ENCODE data around the gene AIG1.

AIG1 gene

DNA sequence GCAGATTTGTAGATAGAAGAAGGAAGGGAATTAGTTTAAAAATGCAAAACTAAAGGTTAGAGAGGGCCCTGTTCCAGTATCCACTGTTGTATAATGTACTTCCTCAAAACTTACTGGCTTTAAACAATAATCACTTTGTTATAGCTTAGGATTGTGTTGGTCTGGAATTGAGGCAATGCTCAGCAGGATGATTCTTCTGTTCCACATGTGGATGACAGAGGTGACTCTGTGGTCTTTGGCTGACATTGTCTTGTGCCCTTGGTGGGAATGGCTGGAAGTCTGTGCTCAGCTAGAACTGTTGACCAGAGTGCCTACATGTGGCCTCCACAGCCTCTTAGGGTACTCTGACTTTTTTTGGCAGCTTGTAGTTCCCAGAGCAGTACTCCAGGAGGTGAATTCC is 143.4 kb downstream of the AIG1 start:
- no peak for DNase-seq

GRCh38 chr6:143205131-143205535 is 144.4 kb downstream of the AIG1 start:
- DNase-seq: no peak

DNA sequence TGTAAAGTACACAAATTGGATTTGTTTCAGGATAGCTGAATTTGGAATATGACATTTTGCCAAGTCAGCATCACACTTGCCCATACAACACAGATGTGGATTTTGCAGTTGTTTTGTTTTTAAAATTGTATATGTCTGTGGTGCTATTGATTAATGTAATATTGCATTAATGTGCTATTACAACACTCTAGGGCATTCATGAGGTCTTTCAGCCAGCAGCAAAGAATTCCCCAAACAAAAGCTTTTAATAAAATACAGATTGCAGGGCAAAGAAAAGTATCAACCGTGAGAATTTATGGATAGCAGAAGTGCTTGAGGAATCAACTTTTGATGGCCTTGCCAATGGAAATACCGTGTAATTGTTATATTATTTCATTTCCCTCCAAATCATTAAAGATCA is 144.9 kb downstream of the AIG1 start:
- no peak for DNase-seq

DNA sequence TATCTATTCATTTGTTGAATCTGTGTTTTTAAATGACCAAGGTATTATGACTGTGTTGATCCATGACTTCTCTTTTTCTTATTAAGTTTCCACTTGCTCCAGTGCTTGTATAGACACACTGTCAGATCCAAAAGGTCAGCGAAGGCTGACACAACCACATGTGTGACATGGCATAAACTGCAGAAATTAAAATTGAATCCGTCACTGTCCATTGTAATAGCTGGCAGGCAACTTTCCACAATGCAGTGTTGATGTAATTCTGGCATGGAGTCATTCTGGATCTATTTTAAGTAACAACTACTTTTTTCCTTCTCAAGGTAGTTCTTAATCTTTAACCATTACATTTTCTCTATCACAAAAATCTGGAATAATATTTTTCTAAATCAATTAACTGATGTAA is 145.3 kb downstream of the AIG1 start:
- no peak for DNase-seq

GRCh38 chr6:143206550-143206949 is 145.9 kb downstream of the AIG1 start:
- no peak for DNase-seq

- no peak for DNase-seq
These were observed 149.7 kb downstream of the AIG1 start for GRCh38 chr6:143210420-143210819.

DNA sequence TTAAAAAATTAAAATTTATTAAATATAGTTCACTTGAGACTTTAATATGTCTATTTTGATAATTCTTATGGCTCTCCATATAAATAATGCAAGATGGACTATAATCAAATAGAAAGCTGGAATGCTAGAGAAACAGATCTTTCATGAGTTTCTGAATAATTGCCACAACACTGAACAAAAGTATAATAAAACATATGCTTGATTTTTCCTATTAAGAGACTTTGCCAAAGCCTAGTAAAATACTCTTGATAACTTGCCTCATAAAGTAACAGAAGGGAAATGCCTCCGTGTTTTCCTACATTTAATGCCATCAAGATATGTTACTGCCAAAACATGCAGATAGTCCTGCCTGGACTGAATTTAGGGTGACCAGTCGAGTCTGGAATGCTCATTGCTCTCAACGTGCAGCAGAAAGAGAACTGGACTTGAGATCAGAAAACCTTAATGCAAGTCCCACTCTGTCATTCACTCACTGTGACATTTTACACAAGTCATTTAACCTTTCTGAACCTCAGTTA is 153.2 kb downstream of the AIG1 start:
- DNase-seq: no peak

DNA sequence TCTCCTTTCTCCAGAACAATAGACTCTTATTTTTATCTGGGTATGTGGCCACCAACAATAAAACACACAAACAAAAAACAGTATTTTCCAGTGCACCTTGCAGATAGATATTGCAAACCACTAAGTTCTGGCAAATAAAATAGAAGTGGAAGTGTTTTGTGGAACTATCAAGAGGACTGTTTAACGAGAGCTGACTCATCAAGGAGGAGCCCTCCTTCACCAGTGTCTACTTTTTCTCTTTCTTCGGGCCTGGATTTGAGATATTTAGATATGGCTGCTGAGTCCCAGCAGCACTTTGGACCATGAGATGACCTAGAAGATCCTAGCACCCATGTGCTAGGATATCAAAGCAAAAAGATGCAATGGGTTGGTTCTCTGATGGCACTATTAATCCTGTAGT is 154.7 kb downstream of the AIG1 start:
- DNase-seq: no peak

DNA sequence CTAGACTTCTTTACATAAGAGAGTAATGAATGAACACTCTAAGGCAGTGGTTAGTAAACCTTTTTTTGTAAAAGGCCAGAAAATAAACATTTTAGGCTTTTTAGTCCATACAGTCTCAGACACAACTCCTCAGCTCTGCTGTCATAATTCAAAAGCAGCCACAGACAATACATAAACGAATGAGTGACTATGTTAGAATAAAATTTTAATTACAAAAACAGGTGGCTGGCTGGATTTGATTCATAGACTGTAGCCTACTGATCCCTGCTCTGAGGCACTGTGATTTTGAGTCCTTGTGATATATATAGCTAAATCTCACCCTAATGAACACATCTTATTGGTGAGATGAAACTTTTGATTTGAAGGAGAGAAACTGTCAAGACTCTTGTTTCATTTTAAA is 155.1 kb downstream of the AIG1 start:
- no peak for DNase-seq

DNA sequence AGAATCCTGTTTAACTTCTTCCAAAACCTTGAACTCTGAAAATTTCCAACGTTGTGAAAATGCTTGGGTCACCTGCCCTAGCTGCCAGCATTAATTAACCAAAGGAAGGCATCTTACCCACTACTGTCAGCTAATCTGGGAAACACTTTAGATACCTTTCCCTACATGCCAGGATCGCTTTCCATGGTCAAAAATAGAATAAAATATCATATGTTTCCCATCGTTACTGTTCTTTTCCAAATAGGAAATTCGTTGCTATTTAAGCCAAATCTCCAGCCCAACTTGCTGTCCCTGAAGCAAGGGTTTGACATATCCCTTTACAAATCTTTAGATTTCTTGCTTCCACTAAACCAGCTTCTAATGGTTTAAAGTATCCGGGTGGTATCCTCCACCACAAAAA is 157.5 kb downstream of the AIG1 start:
- no peak for DNase-seq

DNA sequence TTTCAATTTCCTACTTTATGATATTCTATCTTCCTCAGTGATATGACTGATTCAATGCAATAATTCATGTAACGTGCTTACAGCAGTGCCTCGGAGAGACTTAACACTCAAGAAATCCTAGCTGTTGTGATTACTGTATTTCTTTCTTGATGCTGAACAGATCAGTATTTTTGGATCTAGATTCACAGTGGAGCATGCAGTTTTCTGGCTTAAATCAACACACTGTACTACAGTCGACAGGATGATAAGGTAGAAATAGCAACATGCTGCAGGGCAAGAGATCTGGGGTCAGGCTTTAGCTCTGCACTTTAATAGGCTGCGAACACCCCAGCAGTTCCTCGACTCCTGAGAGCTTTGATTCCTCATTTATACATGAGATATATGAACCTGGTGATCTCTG is 161.0 kb downstream of the AIG1 start:
- no peak for DNase-seq

DNA sequence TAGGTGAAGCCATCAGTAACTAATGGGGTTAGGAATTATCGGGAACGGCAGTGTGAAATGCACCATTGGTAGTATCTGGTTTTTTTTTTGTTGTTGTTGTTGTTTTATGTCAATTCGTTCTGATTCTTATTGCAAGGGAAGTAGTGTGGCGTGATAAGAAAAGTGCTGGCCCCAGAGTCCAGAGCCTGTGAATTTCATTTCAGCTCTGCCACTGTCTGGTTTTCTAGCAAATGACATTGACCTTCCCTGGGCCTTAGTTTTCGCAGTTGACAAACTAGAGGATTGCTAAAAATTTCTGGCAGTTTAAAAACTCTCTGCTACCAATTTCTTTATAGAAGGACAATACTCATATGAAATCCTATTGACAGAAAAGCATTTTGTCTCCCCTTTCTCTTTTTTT is 161.6 kb downstream of the AIG1 start:
- DNase-seq: no peak

- DNase-seq: no peak
These were observed 162.1 kb downstream of the AIG1 start for GRCh38 chr6:143222801-143223231.

DNA sequence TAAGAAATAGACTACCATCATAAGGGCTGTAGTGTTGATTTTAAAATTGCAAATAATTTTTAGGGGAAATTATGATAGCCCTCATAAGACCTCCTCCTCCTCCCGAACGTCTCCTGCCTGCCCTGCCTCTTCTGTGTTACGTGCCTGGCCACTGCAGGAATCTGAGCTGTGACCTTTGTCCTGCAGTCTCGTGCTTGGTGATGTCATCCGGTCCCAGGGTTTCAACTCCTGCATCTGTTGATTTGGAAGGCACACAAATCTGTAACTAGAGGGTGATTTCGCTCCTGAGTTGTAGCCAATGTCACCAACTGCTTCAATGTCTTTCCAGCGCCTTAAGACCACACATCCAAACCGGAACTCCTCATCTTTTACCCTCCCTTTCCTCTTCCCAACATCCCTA is 163.2 kb downstream of the AIG1 start:
- no peak for DNase-seq

GRCh38 chr6:143224516-143224915 is 163.8 kb downstream of the AIG1 start:
- DNase-seq: no peak

- no peak for DNase-seq
These were observed 165.2 kb downstream of the AIG1 start for GRCh38 chr6:143225929-143226328.

DNA sequence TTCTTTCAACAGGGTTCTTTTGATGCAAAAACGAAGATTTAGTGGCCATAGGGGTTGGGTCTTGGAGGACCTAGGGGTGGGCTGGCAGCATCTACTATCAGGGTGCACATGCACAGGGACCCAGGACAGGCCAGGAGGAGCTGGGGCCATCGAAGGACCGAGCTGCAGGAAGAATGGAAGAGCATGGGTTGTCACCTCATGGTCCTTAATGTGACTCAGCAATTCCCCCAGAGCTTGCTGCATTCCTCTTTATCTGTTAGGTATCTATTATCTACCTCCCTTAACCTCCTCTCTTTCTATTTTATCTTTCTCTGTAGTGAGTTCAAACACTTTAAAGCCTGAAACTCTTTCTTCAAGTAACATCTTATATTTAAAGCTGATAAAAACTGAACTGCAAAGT is 167.0 kb downstream of the AIG1 start:
- no peak for DNase-seq

- no peak for DNase-seq
These were observed 168.7 kb downstream of the AIG1 start for GRCh38 chr6:143229400-143229799.

- no peak for DNase-seq
These were observed 172.2 kb downstream of the AIG1 start for GRCh38 chr6:143232849-143233248.

- no peak for DNase-seq
These were observed 173.0 kb downstream of the AIG1 start for GRCh38 chr6:143233554-143234285.

GRCh38 chr6:143234734-143235133 is 174.0 kb downstream of the AIG1 start:
- no peak for DNase-seq

- no peak for DNase-seq
These were observed 175.6 kb downstream of the AIG1 start for GRCh38 chr6:143236151-143236798.

GRCh38 chr6:143238306-143238705 is 177.6 kb downstream of the AIG1 start:
- DNase-seq: no peak

DNA sequence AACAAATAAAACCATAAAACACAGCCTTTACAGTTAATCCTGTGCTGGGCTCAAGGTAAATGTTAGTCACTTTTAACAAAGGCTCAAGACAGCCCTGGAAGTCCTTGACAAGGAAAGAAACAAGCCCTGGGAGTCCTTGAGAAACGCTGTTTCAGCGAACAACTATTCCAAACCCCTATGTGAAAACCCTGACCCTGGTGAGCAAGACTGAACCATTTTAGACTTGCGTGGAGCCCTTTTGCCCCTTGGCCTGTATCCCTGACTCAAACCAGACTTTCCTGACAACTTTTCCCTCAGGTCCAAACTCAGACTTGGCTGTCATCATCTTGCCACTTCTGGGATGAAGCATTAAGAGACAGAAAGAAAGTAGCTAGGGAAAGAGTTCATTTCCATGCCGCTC is 180.4 kb downstream of the AIG1 start:
- no peak for DNase-seq

- no peak for DNase-seq
These were observed 181.2 kb downstream of the AIG1 start for GRCh38 chr6:143241911-143242310.
